Neural progenitor cell (in vitro differentiated cells): ENCODE measurements around the gene PTPRN2.

ENCODE experiments used
- CTCF ChIP-seq: fragments of 200-600 bp; sonication (generic); IDR thresholded peaks from 2 replicates; pipeline ENCODE4 v1.5.1; 2017; ENCODE audit warnings: antibody characterized with exemption, mild to moderate bottlenecking
- EZH2 ChIP-seq: fragments of 200-600 bp; sonication (generic); IDR thresholded peaks from 2 replicates; pipeline ENCODE4 v1.6.1; 2017; ENCODE audit warnings: antibody characterized with exemption, mild to moderate bottlenecking, moderate library complexity

GRCh38 chr7:158494162-158494586 lies 93.4 kb downstream of the PTPRN2 start:
- TF ChIP-seq CTCF (peak; percentile 36), EZH2 (no peak)
